ENCODE results near the gene PODXL2. TPM values are rescaled to one million over a fixed set of nuclear protein-coding genes. Genes with fewer than 3 reads are reported as not detected.

PODXL2 gene
- total and polyA plus RNA-seq, 2 of the 8 experiments (the other 6 are each of a cell fraction or from before 2014, with no cell fraction given) = 27.6 to 31.6 TPM

DNA sequence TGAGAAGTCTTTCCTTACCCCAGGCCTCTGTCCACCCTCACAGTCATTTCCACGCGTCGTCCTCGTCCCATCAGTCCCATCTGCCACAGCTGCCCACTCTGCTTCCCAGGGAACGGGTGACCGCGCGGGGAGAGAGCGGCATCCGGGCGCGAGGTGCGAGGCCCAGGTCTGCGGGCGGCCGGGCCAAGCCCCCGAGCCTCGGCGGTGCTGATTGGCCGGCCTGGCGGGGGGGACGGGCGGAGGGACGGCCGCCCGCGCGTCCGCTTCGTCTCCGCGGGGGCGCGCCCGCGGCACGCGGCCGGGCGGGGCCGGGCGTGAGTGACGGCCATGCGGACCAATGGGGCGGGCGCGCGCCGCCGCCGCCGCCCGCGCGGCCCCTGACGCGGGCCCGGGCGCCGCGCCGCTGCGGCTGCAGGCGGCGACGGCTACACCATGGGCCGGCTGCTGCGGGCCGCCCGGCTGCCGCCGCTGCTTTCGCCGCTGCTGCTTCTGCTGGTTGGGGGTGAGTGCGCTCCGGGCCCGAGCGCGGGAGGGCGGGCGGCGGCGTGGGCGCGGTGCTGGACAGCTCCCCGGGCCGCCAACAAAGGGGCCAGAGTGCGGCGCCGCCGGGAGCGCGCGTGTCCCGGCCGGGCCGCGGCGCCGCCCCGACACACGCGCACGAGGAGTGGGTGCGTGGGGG, at the start of gene PODXL2 (continued):
- TF ChIP-seq, protein P1, sequence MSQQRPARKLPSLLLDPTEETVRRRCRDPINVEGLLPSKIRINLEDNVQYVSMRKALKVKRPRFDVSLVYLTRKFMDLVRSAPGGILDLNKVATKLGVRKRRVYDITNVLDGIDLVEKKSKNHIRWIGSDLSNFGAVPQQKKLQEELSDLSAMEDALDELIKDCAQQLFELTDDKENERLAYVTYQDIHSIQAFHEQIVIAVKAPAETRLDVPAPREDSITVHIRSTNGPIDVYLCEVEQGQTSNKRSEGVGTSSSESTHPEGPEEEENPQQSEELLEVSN (IDR thresholded peaks at IDR 0.05) = peak; percentile 100
- TF ChIP-seq POLR2A (IDR thresholded peaks at IDR 0.05; ENCODE audit: control extremely low read depth in 1 of 2, low read depth in 2 of 2, low read length in 2 of 2) (no peak), ZNF274 (IDR thresholded peaks at IDR 0.05; ENCODE audit: borderline replicate concordance, extremely low read depth, low read length) (no peak), RXRA (IDR thresholded peaks at IDR 0.05; ENCODE audit: insufficient read depth, low read depth, low read length) (no peak), PHF8 (conservative IDR thresholded peaks at IDR 0.05; ENCODE audit: low read depth, low read length) (peak; percentile 74)

All from H1 (cell line).